HG03025 (cell line): ENCODE data around the gene KIF13A.
"Not testable (repeated sequence)": the region's sequence is repeated elsewhere in the genome, so short reads cannot be mapped to it uniquely, and the experiment has no call there.

Source experiments
- ATAC-seq: cut with Tn5 transposase; IDR thresholded peaks from one replicate; pipeline ENCODE4 v1.9.1; 2021; ENCODE audit warnings: mild to moderate bottlenecking, moderate library complexity; ENCODE audit not compliant: unreplicated experiment, low FRiP score

The KIF13A gene

DNA sequence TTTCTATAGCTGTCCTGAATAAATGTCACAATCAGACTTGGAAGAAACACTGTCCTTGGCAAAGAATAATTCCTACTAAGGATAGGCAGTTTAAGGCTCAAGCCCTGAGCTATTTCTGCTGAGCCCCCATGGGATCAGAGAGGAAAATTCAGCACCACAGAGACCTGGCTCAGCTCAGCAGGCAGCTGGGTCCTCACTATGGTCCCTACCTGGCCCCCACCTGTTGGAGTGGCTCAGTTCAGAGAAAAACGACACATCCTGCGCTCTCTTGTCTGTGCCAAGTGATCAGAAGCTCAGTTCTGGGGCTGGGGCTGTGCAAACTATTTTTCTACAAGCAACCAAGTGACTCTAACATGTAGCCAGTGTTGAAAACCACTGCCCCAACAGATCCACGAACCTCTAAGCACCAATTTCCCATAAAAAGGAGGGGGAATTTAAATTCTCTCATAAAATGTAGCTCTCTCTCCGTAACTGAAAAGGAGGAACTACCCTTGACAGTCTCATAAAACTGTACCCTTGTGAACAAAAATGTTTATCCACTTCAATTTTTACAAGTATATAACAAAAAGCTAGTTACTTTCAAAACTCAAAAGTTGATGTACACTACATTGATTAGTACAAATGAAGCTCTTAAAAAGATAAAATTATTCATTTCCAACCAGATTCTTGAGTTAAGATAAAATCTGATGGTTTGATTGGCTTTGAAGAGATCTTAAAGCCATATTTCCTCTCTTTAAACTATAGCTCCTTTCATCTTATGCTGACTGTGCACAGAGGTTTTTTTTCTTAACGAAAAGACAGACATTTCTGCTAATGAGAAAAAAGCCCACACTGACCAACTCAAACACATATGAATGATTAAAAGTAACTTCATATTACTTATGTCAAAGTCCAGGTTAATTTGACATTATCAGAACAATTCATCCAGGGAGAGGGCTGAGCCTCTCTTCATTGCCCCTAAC lies 52.0 kb downstream of the KIF13A start:
- ATAC-seq = no peak

DNA sequence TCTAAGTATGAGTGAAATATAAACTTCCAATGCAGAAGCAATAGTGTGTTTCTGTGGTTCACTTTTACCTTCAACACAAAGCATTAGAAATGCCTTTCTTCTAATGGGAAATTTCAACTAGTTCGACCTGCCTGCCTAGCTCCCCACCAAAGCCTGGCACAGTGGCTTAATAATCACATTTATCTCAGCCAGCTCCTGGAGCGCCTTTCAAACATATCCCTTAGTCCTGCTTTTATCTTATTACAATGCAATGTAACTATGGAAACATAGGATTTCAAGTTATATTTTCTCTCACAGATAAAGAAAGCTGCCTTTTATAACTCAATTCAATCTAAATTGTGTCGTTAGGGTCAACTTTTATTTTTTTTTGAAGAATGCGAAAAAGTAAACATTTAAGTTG lies 53.7 kb downstream of the KIF13A start:
- ATAC-seq = no peak

DNA sequence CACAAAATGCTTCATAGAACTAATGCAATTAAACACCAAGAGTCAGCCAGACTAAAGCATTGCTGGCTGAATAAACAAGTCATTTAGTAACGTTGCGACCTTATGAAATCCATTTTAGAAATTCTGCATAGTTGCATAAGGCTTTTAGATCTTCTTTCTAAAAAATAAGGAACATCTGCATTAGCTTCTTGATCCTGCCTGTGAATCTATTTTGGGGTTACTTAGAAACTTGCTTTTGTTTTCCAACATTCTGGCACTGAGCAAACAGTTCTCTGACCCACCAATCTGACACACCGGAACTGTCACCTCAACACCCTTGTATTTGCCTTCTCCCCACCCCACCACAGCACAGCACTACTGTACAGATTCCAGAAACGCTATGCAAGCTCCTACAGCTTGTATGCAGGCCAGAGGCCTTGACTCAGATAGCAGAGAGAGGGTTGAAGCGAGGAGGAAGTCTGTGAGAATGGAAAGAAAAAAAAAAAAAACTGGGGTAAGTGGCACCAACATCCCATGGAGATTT lies 55.0 kb downstream of the KIF13A start:
- ATAC-seq = no peak

DNA sequence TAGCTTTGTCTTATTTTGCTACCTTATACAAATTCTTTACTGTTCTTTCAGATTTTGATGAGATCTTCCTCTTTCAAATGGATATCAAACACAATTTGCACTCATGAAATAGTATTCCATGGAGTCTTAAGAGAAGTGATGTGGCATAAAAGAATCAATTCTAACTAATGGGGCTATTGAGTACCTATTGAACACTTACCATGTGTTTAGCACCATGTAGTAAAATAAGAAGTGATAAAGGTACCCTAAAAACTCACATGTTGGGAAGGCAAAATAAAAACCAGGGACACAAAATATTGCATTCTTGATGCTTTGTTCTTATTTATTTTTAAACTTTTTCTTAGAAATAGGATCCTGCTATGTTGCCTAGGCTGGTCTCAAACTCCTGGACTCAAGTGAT lies 56.2 kb downstream of the KIF13A start:
- ATAC-seq = no peak

DNA sequence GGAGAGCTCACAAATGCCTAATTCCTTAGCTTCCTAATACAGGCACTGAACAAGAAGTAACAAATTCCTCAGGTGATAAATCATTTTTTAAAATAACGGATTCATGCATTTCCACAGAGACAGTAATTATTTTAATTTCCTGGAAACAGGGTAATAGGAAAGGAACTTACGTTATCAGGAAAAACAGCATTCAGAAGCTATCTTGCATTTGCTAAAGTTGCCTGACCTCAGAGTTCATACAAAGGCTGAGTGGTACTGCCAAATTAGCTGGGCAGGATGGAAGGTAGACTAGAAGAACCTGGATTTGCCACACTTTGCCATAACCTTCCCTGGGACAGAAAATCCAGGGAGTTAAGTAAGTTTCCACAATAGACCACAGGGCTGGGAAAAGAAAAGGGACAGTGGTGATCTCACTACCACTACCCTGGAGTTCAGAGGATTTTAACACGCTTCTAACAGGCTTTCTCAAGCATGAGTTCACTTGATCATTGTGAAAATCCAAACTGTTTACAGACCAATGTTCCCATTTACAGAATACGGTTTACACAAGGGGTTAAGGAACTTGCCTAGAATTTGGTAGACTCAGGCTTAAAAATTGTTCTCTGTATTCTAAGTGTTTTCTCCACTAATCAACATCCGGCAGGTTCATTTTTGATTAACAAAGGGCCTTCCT lies 57.0 kb downstream of the KIF13A start:
- ATAC-seq = no peak

DNA sequence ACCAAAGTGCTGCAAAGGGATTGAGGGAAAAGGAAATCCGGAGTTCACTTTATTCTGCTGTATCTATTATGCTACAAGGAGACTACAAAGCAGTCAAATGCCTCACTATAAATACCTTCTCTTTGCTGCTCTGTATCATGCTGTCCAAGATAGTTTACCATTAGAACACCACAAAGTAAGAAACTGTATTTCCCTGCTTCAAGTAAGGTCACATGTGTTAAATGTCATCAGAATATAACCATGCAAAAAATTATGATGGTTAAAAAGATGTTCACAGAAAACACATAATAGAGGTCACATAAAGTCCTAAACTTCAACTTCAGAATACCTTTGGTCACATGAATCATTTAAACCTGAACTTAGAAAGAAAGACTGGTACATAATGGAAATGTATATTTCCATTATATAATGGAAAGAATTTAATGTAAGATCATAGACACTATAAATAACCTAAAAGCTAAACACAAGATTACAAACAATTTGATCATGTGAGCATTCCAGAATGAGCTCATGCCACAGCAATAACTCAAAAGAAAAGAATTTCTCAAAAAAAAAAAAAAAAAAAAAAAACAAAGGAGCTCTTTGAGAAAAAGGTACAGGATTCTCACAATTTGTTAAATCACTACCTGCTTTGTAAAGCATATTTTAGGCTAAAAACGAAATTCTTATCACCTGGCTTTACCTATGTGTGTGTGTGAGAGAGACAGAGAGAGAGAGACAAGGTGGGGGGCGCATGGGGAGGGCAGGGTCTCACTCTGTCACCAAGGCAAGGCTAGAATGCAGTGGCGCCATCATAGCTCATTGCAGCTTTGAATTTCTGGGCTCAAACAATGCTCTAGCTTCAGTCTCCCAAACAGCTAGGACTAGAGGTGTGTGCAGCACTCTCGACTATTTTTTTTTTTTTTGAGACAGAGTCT lies 58.7 kb downstream of the KIF13A start:
- no peak for ATAC-seq

DNA sequence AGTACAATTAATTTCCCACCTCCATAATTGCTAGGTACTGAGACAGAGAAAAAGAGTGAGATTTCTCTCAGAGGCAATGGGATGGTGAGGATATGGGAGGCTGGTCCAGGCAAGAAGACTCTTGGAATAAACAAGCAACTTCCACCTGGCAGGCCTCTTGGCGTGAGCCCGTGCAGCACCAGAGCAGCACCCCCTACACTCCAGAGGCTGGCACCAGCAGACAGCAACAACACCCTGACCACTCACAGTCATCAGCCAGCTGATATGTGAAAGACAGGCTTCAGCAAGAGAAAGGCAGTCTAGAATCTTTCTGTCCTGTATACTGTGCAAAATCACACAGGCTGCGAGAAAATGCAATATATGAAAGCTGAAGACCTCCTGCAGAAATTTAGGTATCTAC lies 59.7 kb downstream of the KIF13A start:
- ATAC-seq = no peak

DNA sequence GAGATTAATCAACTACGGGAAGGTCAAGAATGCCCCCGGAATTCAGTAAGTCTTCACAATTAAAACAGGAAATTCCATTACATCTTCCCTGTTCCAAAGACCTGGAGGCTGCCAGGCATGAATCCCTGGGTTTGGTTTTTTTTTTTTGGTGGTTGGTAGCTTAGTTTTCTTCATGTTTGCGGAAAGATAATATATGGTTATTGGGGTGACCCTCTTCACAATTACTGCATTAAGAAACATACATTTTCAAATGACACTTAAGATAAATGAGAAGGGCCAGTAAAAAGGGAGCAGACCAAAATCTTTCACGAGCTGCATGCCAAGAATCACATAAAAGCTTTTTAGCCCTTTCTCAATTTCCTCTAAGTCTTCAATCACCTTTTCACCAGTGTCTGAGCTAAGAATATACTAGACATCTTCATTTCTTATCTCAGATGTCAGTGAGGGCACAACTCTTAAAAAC lies 64.0 kb downstream of the KIF13A start:
- no peak for ATAC-seq

DNA sequence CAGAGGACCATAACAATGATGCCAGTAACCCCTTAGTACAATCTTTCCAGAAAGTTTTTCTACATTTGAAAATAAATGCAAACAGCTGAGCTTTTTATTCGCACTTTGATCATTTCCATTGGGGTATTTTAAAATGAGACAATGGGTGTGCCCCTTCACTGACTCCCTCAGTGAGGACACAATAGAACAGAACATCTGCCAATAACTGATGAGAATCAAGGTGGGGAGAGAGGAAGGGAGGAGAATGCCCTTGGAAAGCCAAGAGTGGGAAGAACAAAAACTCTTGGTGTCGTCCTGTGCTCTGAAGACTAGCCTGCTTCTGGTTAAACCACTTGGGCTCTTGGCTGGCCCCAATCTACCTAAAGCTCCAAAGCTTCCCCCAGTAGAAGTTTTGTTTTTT lies 66.0 kb downstream of the KIF13A start:
- no peak for ATAC-seq

DNA sequence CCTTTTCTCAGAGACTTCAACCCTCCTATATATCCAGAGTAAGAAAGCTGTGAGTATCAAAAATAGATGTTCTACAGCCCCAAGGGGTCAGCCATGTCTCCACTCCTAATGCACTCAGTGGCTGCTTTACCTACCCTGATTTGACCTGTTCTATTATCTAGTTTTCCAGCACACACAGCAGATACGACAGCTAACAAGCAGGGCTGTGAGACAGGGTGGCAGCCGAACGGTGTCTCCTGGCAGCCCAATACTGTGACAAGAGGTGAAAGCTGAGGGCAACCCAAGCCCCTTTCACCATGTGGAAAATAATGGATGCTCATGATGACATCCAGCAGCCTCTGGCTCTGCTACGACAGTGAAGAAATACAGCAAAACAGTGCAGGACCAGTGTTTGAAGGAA lies 67.9 kb downstream of the KIF13A start:
- no peak for ATAC-seq

DNA sequence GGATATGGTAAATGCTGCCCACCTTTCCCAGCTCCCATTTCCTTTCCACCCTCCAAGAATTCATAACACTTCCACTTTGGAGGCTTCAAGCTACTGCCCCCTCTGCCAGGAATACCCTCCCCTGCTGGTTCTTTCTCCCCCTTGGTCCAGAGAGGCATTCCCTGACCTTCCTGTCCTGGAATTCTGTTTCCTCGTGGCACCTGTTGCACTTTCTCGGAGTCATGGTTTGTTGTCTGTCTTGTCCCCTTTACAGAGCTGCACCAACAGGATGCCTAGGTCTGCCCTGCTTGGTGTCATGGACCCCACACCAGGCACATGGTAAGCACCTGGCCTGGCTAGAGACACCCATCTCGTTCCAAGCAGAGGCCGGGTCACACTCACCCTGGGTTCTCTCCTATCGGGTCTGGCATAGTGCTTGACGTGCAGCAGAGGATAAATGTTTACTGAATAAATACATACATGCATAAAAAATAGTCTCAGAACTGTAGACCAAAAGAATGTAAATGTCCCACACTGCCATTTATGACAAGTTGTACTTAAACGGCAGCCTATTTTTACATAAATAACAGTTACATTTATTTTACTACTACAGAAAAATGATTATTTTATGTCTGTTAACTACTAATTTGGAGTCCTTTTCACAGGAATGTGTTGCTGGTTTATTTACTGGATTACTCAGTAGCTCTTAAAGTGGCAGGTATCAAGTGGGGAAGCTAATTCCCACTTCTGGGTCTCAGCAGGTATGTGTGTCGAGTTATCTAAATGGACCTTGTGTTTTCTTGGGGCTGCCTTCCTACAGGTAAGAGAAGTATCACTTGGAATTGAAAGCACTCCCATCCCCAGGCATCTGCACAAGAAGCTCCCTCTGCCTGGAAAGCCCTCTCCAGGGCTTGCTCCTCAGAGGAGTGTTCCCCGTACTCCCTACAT lies 69.3 kb downstream of the KIF13A start:
- no peak for ATAC-seq

DNA sequence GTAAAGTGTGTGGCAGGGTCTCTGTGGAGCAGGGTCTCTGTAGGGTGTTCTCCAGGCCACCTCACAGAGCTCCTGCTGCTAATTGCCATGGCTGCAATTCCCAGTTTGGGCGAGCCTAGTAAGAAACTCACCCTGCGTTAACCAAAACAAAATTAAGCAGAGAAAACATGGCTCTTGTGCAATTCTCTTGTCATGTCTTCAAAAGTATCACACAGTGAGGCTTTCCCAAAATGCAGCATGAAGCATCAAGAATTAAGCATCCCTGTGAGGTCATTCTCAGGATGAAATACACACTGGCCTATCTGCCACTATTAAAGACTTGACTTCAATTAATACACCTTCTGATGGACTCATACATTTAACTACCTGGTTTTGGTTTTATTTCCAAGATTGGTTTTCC lies 72.8 kb downstream of the KIF13A start:
- ATAC-seq = no peak

DNA sequence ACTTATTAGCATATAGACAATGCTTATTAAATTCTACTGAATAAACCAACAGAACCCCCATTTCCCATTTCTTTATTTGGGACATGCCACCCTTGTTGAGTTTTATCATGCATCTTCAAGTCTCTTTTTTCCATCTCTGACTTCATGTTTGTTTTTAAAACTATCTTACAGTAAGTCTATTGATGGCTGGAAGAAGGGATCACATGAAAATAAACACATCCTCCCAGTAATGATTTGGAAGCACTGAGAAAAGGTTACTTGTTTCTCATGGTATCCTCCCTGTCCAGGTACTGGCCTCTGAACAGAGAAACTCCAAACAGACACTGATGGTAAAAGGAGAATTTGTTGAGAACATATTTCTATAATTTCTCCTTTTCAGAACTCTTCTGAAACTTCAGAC lies 74.9 kb downstream of the KIF13A start:
- no peak for ATAC-seq

DNA sequence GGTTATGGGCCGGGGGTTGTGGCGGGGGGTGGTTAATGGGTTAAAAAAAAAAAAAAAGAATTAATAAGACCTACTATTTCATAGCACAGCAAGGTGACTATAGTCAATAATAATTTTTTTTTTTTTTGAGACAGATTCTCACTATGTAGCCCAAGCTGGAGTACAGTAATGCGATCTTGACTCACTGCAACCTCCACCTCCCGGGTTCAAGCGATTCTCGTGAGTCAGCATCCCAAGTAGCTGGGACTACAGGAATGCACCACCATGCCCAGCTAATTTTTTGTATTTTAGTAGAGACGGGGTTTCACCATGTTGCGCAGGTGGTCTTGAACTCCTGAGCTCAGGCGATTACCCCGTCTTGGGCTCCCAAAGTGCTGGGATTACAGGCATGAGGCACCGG lies 75.8 kb downstream of the KIF13A start:
- ATAC-seq = not testable (repeated sequence)

DNA sequence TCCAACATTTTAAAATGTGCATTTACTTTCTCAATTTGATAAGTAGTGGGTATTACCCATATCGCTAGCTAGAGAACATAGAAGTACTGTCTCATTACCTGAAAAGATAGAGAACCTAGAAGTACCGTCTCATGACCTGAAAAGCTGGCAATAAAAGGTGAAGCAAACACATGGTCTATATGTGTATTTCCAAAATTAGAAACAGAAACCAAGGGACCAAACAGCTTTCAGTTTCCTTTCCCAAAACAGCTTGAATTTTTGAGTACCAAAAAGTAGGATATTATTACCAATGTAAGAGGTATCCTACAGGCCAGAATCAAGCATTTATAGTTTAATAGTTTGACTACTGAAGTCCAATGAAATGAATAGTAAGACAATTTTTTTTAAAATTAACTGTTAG lies 77.2 kb downstream of the KIF13A start:
- ATAC-seq = no peak

DNA sequence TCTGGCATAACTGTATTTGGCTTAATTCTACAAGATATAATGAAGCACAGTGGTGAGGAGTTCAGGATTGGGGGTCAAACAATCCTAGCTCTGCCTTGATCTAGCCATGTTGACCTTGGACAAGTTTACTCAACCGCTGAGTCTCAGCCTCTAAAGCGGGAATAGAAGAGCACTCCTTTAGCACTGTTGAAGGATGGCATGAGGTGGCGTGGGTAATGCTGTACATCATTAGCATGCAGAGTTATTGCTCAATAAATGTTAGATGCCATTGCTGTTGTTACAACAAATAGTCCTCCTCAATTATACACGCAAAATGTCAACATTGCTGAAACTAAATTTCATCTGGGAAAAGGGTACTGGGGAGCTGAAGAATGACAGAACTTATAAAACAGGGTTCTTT lies 78.6 kb downstream of the KIF13A start:
- ATAC-seq = no peak

DNA sequence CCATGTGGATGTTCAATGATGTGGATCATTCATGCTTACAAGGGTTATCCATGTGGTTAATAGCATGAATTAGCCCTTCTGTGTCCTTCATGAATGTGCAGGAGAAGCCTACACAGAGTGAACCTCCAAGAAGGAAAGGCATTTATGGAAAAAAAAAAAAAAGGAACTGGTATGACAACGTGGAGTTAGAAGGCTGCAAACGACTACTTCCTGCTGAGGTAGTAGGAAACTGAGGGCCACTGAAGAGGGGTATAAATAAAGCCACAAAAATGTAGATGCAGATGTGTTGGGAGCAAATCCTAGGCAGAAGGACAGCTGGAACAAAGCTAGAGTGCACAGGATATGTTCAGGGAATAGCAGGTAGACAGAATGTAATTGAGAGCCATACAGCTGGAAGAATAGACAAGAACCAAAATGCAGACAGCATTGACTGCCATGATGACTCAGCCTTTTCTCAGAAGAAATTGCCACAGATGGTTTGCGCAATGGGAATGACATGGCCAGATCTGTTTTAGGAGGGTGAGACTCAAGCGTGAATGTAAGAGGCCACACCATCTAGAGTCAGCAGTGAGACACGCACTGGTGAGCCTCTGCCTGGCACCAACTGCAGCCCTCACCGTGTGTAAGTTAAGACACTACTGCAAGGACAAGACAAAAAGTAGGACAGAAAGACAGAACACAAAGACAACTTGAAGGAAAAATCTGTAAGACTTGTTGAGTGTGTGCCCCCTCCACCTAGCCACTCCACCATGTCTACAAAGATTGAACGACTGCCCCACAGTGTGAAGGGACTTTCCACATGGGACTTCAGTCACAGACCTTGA lies 79.8 kb downstream of the KIF13A start:
- ATAC-seq = no peak
